HS-27A (cell line): ENCODE measurements around the gene VPS41.

ENCODE experiments used
- DNase-seq: peaks from one replicate; pipeline ENCODE4 v3.0.0-alpha.2; 2012; ENCODE audit warnings: low read depth, missing footprints

Gene VPS41

GRCh38 chr7:38905056-38905759, 3.8 kb downstream of the VPS41 start:
- no peak for DNase-seq

DNA sequence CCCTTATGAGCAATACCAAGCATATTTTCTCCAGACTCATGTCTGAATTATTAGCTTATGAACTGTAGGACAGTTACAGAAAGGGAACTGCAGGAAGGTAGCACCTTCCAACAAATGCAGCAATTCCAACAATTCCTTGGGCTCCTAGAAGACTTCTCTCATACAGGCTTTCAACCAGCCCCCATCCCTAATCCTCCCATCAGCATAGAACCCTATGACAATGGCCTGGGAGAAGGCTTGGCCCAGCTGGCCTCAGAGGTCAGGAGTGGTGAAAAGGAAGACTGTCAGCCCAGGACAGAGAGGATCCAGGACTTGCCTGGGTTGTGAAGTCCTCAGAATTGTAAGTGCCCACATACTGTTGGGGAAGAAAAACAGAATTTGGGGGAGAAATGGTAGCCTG, 5.9 kb downstream of the VPS41 start:
- no peak for DNase-seq

DNA sequence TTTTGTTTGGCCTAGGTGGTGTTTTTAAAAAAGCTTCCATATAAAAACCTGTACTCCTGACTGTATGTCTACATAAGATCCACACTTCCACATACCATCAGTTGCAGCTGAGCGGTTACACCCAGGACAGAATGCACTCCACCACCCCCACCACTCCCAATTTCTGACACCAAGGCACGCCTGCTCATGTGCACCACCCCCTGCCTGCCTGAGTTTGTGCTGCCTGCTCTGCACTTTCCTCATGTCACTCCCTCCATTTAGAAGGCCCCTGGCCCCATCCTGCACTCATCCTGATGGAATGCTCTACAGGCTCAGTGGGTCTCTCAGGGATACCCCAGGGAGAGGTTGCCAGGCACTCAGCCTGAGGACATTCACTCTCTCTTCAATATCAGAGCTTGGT, 6.5 kb downstream of the VPS41 start:
- no peak for DNase-seq

- no peak for DNase-seq
Observed at GRCh38 chr7:38893061-38893460, 15.9 kb downstream of the VPS41 start.

- DNase-seq = no peak
Observed at GRCh38 chr7:38890597-38890996, 18.4 kb downstream of the VPS41 start.

DNA sequence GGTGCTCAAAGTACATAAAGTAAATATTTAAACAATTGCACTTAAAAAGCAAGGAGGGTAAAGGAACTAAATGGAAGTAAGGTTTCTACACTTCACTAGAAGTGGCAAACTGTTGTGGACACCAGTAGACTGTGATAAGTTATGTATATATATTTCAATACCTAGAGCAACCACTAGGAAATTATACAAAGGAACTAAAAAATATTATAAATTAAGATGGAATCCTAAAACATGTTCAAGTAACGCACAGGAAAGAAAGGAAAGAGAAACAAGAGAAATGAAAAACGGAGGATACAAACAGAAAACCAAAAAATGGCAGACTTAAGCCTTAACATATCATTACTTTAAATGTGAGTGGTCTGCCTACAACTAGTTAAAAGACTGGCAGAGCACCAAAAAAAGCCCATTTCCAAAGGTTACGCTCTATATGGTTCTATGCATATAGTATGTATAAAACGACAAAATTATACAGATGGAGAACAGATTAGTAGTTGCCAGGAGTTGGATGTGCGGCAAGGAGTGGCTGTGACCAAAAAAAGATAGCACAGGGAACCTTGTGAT, 19.0 kb downstream of the VPS41 start:
- no peak for DNase-seq

- no peak for DNase-seq
Observed at GRCh38 chr7:38889079-38889478, 19.9 kb downstream of the VPS41 start.

GRCh38 chr7:38886265-38886664, 22.7 kb downstream of the VPS41 start:
- DNase-seq = no peak

GRCh38 chr7:38883706-38884105, 25.3 kb downstream of the VPS41 start:
- DNase-seq = no peak

DNA sequence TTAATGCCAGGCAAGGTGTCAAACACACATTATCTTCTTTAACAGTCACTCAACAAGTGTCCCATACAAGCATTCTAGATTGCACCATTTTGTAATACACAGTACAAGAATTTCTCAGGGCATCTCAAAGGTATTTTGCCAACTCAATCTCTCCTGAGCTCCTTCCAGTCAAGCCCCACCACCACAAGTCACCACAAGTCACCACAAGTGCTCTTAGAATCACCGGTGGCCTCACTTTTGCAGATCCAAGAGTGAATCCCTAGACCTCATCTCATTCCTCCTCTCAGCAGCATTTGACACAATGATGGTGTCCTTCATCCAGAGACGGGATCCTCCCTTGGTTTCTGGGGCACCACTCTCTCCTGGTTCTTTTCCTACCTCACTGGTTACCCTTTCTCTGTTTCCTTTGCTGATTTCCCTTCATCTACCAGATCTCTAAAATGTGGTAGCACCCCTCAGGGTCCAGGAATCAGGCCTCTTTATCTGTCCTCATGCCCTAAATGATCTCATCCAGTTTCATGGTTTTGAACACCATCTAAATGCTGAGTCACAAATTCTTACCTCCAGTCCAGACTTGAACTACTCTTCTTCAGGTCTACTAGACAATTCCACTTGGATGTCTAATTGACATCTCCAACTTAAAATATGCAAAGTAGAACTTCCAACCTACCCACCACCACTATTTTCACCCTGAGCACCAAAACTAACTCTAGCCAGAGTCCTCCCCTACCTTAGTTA, 26.9 kb downstream of the VPS41 start:
- no peak for DNase-seq

GRCh38 chr7:38881015-38881414, 28.0 kb downstream of the VPS41 start:
- no peak for DNase-seq

DNA sequence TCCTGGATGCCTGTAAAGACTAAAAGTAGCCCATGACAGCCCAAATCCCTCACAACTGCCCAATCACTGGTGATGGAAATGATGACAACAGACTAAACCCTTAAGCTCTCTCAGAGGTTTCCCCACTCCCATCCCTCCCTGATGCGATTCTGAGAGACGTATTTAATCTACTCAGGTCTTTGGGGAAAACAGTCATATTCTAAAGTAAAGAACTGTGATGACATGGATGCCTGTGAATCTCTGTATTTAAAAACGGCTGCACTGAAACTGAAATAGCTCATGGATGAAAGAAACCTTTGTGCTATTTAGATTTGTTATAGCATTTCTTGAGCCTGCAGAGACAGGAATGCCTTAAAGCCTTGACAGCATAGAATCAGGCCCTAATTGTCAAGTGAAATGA, 28.5 kb downstream of the VPS41 start:
- DNase-seq = no peak

GRCh38 chr7:38880035-38880434, 29.0 kb downstream of the VPS41 start:
- DNase-seq = no peak

GRCh38 chr7:38878694-38879457, 30.1 kb downstream of the VPS41 start:
- DNase-seq = no peak

- DNase-seq = no peak
Observed at GRCh38 chr7:38873433-38873832, 35.6 kb downstream of the VPS41 start.

GRCh38 chr7:38872202-38872601, 36.8 kb downstream of the VPS41 start:
- no peak for DNase-seq

DNA sequence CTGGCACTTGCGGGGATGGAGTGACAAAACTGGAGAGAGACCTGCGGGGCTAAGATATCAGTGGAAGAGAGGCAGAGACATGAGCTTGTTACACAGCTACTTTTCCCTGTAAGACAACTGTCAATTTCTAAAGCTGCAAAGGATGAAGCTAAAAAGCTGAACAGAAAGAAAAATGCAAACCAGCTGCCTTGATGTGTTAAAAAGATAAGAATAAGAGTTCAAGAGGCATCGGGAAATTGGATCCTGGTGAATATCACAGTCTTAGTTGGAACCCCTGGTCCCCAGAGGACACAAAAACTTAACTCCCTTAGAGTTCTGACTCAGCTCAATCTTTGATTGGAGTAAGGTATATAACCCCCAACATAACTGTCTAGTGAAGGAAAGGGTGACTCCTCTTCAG, 38.8 kb downstream of the VPS41 start:
- DNase-seq = no peak

GRCh38 chr7:38863601-38864291, 45.2 kb downstream of the VPS41 start:
- DNase-seq = no peak

GRCh38 chr7:38862666-38863065, 46.3 kb downstream of the VPS41 start:
- no peak for DNase-seq

DNA sequence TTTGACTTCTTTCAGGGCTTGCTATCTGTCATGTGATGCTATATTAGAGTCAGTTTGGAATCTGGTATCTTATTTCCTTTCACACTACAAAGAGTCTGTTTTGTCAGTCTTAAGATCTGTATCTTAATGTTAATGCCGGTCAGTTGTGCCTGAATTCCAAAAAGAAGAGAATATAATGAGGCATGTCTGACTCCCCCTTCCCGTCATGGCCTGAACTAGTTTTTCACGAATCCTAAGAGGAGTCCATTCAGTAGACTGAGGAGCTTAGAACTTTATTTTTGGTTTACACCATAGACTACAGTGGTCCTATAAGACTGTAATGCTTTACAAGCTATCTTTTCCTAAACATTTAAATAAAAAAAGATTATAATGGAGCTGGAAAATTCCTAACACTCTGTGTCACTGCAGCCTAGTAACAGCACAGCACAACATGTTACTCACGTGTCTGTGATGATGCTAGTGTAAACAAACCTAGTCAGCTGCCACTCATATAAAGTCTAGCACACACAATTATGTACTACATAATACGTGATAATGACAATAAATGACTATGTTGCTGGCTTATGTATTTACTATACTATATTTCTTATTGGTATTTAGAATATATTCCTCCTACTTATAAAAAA, 50.6 kb downstream of the VPS41 start:
- DNase-seq = no peak

- no peak for DNase-seq
Observed at GRCh38 chr7:38855867-38856266, 53.1 kb downstream of the VPS41 start.

DNA sequence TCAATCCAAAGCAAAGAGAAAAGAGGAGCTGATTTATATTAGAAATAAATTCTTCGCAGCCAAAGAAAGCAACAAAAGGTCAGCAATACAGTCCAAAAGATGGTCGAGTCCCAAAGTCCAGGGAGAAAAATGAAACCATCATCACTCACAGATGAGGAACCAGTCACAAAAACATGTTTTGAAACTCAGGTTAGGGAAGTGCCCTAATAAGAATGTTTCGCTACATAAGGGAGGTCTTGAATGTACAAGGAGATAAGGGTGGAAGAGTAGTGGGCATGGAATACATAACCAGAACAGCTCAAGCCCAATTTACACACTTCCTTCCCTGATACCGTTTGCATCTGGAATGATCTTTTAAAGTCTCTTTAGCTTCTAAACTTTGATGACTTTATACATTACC, 53.6 kb downstream of the VPS41 start:
- no peak for DNase-seq
